Adrenal gland (tissue), 5 donors: ENCODE data around the gene AGER.

Source experiments
- POLR2A ChIP-seq, 2 donors: fragments of 450-650 bp; IDR thresholded peaks; one replicate each; pipeline ENCODE4 v1.6.1; 2017; ENCODE audit warnings: antibody characterized with exemption in 2 of 2, mild to moderate bottlenecking in 2 of 2, moderate library complexity in 1 of 2
- TF ChIP-seq, protein P1 (sequence below), 6 experiments: fragments of 450-650 bp in 4 of 6; fragments of 200-600 bp in 2 of 6; sonication (generic) in 1 of 6; IDR thresholded peaks; 1 replicate in 5 of 6; 2 replicates in 1 of 6; pipeline versions ENCODE4 v1.5.1 to v1.8.0; 2016 to 2021; ENCODE audit warnings: antibody characterized with exemption in 6 of 6, mild to moderate bottlenecking in 2 of 6, moderate library complexity in 1 of 6
- donor health status: DM: no; HTN: no; CAD: no.

DNA sequence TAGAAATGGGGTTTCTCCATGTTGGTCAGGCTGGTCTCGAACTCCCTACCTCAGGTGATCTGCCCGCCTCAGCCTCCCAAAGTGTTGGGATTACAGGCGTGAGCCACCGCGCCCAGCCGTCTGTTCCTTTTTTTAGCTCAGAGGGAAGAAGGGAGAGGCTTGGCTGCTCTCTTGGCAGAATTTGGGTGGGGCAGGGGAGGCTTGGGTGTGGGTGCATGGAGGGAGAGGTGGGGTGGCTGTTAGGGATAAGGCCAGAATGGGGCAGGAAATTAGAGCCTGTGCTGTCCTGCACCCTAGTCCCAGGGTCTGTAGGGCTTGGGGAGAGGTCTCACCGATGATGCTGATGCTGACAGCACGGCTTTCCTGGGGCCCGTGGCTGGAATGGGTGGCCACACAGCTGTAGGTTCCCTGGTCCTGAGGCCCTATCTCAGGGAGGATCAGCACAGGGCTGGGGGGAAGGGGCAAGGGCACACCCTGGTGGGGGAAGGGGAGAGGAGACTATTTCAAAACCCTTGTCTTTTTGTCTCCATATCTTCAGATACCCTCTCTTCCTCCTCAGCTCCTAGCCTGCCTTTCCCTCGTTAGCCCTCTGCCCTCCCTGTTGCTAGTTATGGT, 2.0 kb downstream of the AGER start:
- TF ChIP-seq, protein P1, sequence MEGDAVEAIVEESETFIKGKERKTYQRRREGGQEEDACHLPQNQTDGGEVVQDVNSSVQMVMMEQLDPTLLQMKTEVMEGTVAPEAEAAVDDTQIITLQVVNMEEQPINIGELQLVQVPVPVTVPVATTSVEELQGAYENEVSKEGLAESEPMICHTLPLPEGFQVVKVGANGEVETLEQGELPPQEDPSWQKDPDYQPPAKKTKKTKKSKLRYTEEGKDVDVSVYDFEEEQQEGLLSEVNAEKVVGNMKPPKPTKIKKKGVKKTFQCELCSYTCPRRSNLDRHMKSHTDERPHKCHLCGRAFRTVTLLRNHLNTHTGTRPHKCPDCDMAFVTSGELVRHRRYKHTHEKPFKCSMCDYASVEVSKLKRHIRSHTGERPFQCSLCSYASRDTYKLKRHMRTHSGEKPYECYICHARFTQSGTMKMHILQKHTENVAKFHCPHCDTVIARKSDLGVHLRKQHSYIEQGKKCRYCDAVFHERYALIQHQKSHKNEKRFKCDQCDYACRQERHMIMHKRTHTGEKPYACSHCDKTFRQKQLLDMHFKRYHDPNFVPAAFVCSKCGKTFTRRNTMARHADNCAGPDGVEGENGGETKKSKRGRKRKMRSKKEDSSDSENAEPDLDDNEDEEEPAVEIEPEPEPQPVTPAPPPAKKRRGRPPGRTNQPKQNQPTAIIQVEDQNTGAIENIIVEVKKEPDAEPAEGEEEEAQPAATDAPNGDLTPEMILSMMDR (IDR thresholded peaks at IDR 0.05), result no peak
- no peak for TF ChIP-seq POLR2A (IDR thresholded peaks at IDR 0.05)
